Nephron progenitor cell (in vitro differentiated cells): ENCODE results near the gene XAF1.

ENCODE experiments used
- DNase-seq: peaks from one replicate; pipeline ENCODE4 v3.0.0; 2021
- H3K27ac Mint-ChIP-seq: 2 replicates; pipeline ENCODE4 v1.8.0; 2021; ENCODE audit warnings: mild to moderate bottlenecking, moderate library complexity, mixed read lengths
- H3K27me3 Mint-ChIP-seq: 2 replicates; pipeline ENCODE4 v1.8.0; 2021; ENCODE audit warnings: mild to moderate bottlenecking, low read depth, mixed read lengths; ENCODE audit not compliant: poor library complexity
- H3K36me3 Mint-ChIP-seq: 2 replicates; pipeline ENCODE4 v1.8.0; 2021; ENCODE audit warnings: low read depth, mixed read lengths
- H3K4me1 Mint-ChIP-seq: 2 replicates; pipeline ENCODE4 v1.8.0; 2021; ENCODE audit warnings: mixed read lengths
- H3K4me3 Mint-ChIP-seq: 2 replicates; pipeline ENCODE4 v1.8.0; 2021; ENCODE audit warnings: mild to moderate bottlenecking, moderate library complexity, mixed read lengths
- H3K9me3 Mint-ChIP-seq: 2 replicates; pipeline ENCODE4 v1.8.0; 2021; ENCODE audit warnings: mild to moderate bottlenecking, moderate library complexity, mixed read lengths
- CTCF ChIP-seq: fragments of 200-600 bp; sonication (generic); IDR thresholded peaks from 2 replicates; pipeline ENCODE4 v1.5.0; 2021; ENCODE audit warnings: antibody characterized with exemption

Gene XAF1, protein sequence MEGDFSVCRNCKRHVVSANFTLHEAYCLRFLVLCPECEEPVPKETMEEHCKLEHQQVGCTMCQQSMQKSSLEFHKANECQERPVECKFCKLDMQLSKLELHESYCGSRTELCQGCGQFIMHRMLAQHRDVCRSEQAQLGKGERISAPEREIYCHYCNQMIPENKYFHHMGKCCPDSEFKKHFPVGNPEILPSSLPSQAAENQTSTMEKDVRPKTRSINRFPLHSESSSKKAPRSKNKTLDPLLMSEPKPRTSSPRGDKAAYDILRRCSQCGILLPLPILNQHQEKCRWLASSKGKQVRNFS

DNA sequence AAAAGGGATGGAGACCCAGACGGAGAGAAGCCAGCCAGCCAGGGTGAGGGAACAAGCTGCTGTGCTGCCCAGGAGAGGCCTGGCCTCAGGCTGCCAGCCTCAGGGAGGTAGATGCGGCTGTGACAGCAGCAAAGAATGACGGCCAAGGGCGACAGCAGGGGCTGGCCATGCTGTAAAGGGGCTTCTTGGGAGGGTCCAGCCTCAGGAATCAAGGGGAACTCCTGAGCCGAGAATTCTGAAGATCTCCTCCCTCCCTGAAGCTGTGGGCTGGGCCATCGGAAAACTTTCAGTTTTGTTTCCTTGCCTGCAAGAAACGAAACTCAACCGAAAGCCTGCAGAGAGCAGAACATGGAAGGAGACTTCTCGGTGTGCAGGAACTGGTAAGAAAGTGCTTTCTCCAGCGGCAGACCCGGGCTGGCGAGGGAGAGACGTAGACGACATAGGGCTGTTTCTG lies at the start of gene XAF1:
TSS of gene XAF1 (plus strand) at position 316 of the 454 bp plus-strand sequence. CDS start at position 349, 33 bp downstream.
- peaks cover 25% of the 10 kb centered on the region for H3K4me1 Mint-ChIP-seq
- H3K27ac Mint-ChIP-seq: no peak within 1 kb of the TSS
- H3K36me3 Mint-ChIP-seq: no peaks in the 10 kb centered on the region
- TF ChIP-seq CTCF: no peak
- no peaks in the 10 kb centered on the region for H3K9me3 Mint-ChIP-seq
- DNase-seq: no peak
- peaks cover 34% of the 10 kb centered on the region for H3K27me3 Mint-ChIP-seq
- no peak within 1 kb of the TSS for H3K4me3 Mint-ChIP-seq

DNA sequence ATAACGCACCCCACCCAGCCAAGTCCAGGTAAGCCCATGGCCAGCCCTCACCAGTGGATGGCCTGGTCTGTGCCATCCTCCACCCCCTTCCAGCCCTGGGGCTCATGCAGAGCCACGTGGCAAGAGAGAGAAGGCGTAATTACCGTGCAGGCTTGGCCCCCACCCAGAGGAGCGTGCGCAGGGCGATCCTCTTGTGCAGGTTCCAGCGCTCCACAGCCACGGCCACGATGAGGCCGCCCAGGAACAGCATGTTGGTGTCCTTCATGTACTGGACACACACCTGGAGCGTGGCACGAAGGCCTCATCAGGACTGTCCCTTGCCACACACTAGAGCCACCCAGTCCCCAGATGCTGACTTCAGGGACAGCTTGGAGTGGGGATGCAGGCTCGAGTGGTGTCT lies 49.3 kb upstream of the XAF1 start:
- TF ChIP-seq CTCF: no peak
- H3K9me3 Mint-ChIP-seq: no peaks in the 10 kb centered on the region
- H3K27ac Mint-ChIP-seq: no peak overlapping the region
- H3K36me3 Mint-ChIP-seq: no peaks in the 10 kb centered on the region
- peaks cover 63% of the 10 kb centered on the region for H3K27me3 Mint-ChIP-seq
- H3K4me1 Mint-ChIP-seq: peaks cover 8% of the 10 kb centered on the region
- H3K4me3 Mint-ChIP-seq: no peak overlapping the region
- DNase-seq: no peak

DNA sequence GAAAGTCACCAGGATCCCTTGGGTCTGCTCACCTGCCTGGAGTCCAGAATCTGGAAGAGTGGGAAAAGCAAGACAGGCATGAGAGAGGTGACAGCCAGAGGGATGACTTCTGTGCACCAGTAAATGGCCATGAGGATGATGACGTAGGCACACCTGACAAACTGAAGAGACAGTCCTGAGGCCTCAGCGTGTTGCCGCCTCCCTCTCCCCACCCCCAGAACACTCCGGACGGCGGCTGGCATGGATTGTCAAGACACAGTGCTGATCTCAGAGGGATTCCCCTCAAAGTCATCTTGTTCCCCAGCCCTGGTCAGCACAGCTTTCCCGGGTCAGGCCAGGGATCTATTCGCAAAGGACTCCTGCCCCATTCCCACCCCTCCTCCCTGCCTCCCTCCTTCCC lies 48.9 kb upstream of the XAF1 start:
- H3K27ac Mint-ChIP-seq: no peak overlapping the region
- H3K27me3 Mint-ChIP-seq: peaks cover 67% of the 10 kb centered on the region
- H3K9me3 Mint-ChIP-seq: no peaks in the 10 kb centered on the region
- no peak overlapping the region for H3K4me3 Mint-ChIP-seq
- H3K36me3 Mint-ChIP-seq: no peaks in the 10 kb centered on the region
- peaks cover 10% of the 10 kb centered on the region for H3K4me1 Mint-ChIP-seq
- no peak for DNase-seq
- no peak for TF ChIP-seq CTCF

DNA sequence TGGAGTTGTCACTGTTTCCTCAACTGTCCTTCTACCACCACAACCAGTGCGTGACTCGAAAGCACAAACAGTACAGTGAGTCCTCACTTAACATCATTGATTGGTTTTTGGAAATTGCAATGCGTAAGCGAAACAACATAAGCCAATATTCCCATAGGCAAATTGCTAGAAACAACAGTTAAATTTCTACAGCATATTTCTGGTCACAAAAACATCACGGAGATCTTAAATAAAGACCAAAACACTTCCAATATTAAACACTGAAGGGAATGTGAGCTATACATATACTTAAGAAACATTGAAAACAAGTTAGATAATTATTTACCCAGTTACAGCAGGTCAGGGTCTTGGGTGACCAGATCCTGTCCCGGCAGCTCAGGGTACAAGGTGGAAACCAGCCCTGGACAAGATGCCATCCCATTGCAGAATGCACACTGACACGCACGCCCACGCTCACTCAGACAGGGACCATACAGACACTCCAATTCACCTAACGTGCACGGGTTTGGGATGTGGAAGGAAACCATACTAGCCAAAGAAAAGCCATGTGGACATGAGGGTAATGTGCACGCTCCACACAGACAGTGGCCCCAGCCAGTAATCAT lies 47.4 kb upstream of the XAF1 start:
- no peak for DNase-seq
- H3K27ac Mint-ChIP-seq: no peak overlapping the region
- H3K36me3 Mint-ChIP-seq: no peaks in the 10 kb centered on the region
- H3K27me3 Mint-ChIP-seq: peaks cover 73% of the 10 kb centered on the region
- no peak for TF ChIP-seq CTCF
- peaks cover 22% of the 10 kb centered on the region for H3K4me1 Mint-ChIP-seq
- H3K4me3 Mint-ChIP-seq: no peak overlapping the region
- no peaks in the 10 kb centered on the region for H3K9me3 Mint-ChIP-seq

DNA sequence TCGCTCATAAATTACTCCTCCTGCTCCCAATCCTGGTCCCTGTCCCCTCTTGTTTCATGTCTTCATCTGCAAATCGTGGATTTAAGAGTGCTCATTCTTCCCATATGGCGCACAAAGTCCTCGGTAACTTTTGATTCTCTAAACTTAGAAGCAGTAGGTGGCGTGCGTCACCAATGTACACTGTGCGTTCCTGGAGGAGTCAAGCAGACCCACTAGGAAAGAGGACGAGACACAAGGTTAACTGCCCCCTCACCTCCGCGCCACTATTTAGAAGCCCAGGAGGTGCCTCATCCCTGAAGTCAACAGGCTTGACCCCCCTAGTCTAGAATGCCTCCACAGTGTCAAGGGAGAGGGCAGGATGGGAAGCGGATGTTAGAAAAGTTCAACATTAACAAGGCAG lies 45.5 kb upstream of the XAF1 start:
- H3K4me1 Mint-ChIP-seq: peaks cover 27% of the 10 kb centered on the region

More for the DNA sequence above, 45.5 kb upstream of the XAF1 start:
- no peaks in the 10 kb centered on the region for H3K36me3 Mint-ChIP-seq
- peaks cover 13% of the 10 kb centered on the region for H3K9me3 Mint-ChIP-seq
- H3K27me3 Mint-ChIP-seq: peaks cover 82% of the 10 kb centered on the region
- no peak for TF ChIP-seq CTCF
- no peak for DNase-seq
- H3K27ac Mint-ChIP-seq: no peak overlapping the region
- H3K4me3 Mint-ChIP-seq: no peak overlapping the region
